ENCODE measurements around the gene HTRA3.

GRCh38 chr4:8330821-8331574 lies 61.4 kb downstream of the HTRA3 start:
- TF ChIP-seq EZH2 (IDR thresholded peaks at IDR 0.05; ENCODE audit: borderline replicate concordance, low read depth, low read length, poor library complexity, severe bottlenecking): no peak
- TF ChIP-seq, protein P1, sequence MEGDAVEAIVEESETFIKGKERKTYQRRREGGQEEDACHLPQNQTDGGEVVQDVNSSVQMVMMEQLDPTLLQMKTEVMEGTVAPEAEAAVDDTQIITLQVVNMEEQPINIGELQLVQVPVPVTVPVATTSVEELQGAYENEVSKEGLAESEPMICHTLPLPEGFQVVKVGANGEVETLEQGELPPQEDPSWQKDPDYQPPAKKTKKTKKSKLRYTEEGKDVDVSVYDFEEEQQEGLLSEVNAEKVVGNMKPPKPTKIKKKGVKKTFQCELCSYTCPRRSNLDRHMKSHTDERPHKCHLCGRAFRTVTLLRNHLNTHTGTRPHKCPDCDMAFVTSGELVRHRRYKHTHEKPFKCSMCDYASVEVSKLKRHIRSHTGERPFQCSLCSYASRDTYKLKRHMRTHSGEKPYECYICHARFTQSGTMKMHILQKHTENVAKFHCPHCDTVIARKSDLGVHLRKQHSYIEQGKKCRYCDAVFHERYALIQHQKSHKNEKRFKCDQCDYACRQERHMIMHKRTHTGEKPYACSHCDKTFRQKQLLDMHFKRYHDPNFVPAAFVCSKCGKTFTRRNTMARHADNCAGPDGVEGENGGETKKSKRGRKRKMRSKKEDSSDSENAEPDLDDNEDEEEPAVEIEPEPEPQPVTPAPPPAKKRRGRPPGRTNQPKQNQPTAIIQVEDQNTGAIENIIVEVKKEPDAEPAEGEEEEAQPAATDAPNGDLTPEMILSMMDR (conservative IDR thresholded peaks at IDR 0.05; ENCODE audit: low read depth, low read length): no peak
